Type B pancreatic cell (in vitro differentiated cells): ENCODE measurements around the gene NELFA. TPM values are rescaled to one million over a fixed set of nuclear protein-coding genes. Genes with fewer than 3 reads are reported as not detected.
"Not testable (repeated sequence)": the region's sequence is repeated elsewhere in the genome, so short reads cannot be mapped to it uniquely, and the experiment has no call there.

Experiments used
- DNase-seq: peaks from one replicate; pipeline ENCODE4 v3.0.0; 2021; ENCODE audit warnings: mixed read lengths; ENCODE audit not compliant: unreplicated experiment; ENCODE audit errors: extremely low spot score
- H3K27ac Mint-ChIP-seq: 2 replicates; pipeline ENCODE4 v1.8.0; 2021; ENCODE audit warnings: mild to moderate bottlenecking, mixed read lengths
- H3K27me3 Mint-ChIP-seq: 2 replicates; pipeline ENCODE4 v1.8.0; 2021; ENCODE audit warnings: mixed read lengths
- H3K36me3 Mint-ChIP-seq: 2 replicates; pipeline ENCODE4 v1.8.0; 2021; ENCODE audit warnings: mixed read lengths
- H3K4me1 Mint-ChIP-seq: one replicate; pipeline ENCODE4 v1.8.0; 2021; ENCODE audit warnings: mixed read lengths; ENCODE audit not compliant: unreplicated experiment
- H3K4me3 Mint-ChIP-seq: 2 replicates; pipeline ENCODE4 v1.8.0; 2021; ENCODE audit warnings: mild to moderate bottlenecking, mixed read lengths
- H3K9me3 Mint-ChIP-seq: 2 replicates; pipeline ENCODE4 v1.8.0; 2021; ENCODE audit warnings: mixed read lengths
- CTCF ChIP-seq: fragments of 200-600 bp; sonication (generic); conservative IDR thresholded peaks from 2 replicates; pipeline ENCODE4 v1.5.0; 2021; ENCODE audit warnings: antibody characterized with exemption, mild to moderate bottlenecking
- total RNA-seq: library from RNA; stranded (reverse); gene quantifications from 2 replicates; pipeline ENCODE4 v1.2.1, GENCODE V29; 2021; ENCODE audit warnings: low replicate concordance

The NELFA gene
- total RNA-seq, 1 donor from 2014 or later: 44.8 TPM

DNA sequence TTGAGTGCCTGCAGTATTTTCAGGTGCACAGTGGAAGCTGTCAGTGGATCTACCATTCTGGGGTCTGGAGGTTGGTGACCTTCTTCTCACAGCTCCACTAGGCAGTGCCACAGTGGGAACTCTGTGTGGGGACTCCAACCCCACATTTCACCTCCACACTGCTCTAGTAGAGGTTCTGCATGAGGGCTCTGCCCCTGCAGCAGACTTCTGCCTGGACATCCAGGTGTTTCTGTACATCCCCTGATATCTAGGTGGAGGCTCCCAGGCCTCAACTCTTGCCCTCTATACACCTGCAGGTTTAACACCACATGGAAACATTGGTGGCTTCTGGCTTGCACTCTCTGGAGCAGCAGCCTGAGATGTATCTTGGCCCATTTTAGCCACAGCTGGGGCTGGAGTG is 17.0 kb upstream of the NELFA start:
- no peaks in the 10 kb centered on the region for H3K36me3 Mint-ChIP-seq
- H3K9me3 Mint-ChIP-seq: no peaks in the 10 kb centered on the region
- H3K27me3 Mint-ChIP-seq: peaks cover 75% of the 10 kb centered on the region
- no peak for TF ChIP-seq CTCF
- H3K4me1 Mint-ChIP-seq: no peaks in the 10 kb centered on the region
- DNase-seq: no peak
- H3K27ac Mint-ChIP-seq: no peak overlapping the region
- no peak overlapping the region for H3K4me3 Mint-ChIP-seq

GRCh38 chr4:2024683-2025082 is 15.9 kb upstream of the NELFA start:
- TF ChIP-seq CTCF: no peak

GRCh38 chr4:2021358-2022018 is 12.7 kb upstream of the NELFA start:
- not testable (repeated sequence) for DNase-seq, H3K36me3 Mint-ChIP-seq, H3K4me3 Mint-ChIP-seq, H3K9me3 Mint-ChIP-seq, H3K27ac Mint-ChIP-seq, H3K4me1 Mint-ChIP-seq
- peaks cover 45% of the 10 kb centered on the region for H3K27me3 Mint-ChIP-seq

More at GRCh38 chr4:2024683-2025082, 15.9 kb upstream of the NELFA start:
- Mint-ChIP-seq H3K4me3 (no peak overlapping the region), H3K4me1 (no peaks in the 10 kb centered on the region), H3K27ac (no peak overlapping the region), H3K27me3 (peaks cover 70% of the 10 kb centered on the region), H3K9me3 (no peaks in the 10 kb centered on the region), H3K36me3 (no peaks in the 10 kb centered on the region)
- DNase-seq: no peak

GRCh38 chr4:2015008-2015407 is 6.2 kb upstream of the NELFA start:
- no peak for TF ChIP-seq CTCF
- no peak overlapping the region for H3K27ac Mint-ChIP-seq
- no peaks in the 10 kb centered on the region for H3K9me3 Mint-ChIP-seq
- no peak overlapping the region for H3K4me3 Mint-ChIP-seq
- no peaks in the 10 kb centered on the region for H3K36me3 Mint-ChIP-seq
- peaks cover 7% of the 10 kb centered on the region for H3K27me3 Mint-ChIP-seq
- DNase-seq: no peak
- peaks cover under 1% of the 10 kb centered on the region for H3K4me1 Mint-ChIP-seq

GRCh38 chr4:2011583-2011982 is 2.8 kb upstream of the NELFA start:
- DNase-seq: no peak
- peaks cover 9% of the 10 kb centered on the region for H3K4me1 Mint-ChIP-seq
- peaks cover 7% of the 10 kb centered on the region for H3K27me3 Mint-ChIP-seq
- H3K27ac Mint-ChIP-seq: no peak overlapping the region
- H3K4me3 Mint-ChIP-seq: no peak overlapping the region
- H3K9me3 Mint-ChIP-seq: no peaks in the 10 kb centered on the region
- H3K36me3 Mint-ChIP-seq: no peaks in the 10 kb centered on the region
- no peak for TF ChIP-seq CTCF

GRCh38 chr4:2009651-2010233 is 968 bp upstream of the NELFA start:
- H3K9me3 Mint-ChIP-seq: no peaks in the 10 kb centered on the region
- H3K4me3 Mint-ChIP-seq: peak overlapping the region; percentile 96
- TF ChIP-seq CTCF: peak; percentile 66
- DNase-seq: no peak
- peaks cover 3% of the 10 kb centered on the region for H3K27me3 Mint-ChIP-seq
- H3K4me1 Mint-ChIP-seq: peaks cover 17% of the 10 kb centered on the region
- peak overlapping the region; percentile 95 for H3K27ac Mint-ChIP-seq
- peaks cover 8% of the 10 kb centered on the region for H3K36me3 Mint-ChIP-seq
